NCI-H187 (cell line): ENCODE data around the gene SPATA46.

Experiments used
- DNase-seq, 2 experiments: peaks; one replicate each; lab custom pipeline; 2025; lab: John Stamatoyannopoulos, UW

SPATA46 gene

GRCh38 chr1:162390396-162391185, 13.9 kb upstream of the SPATA46 start:
- no peak for DNase-seq

GRCh38 chr1:162389971-162390370, 13.3 kb upstream of the SPATA46 start:
- DNase-seq: no peak

GRCh38 chr1:162389021-162389818, 12.6 kb upstream of the SPATA46 start:
- no peak for DNase-seq

GRCh38 chr1:162388615-162389014, 12.0 kb upstream of the SPATA46 start:
- no peak for DNase-seq

- no peak for DNase-seq
Measured at GRCh38 chr1:162388083-162388594, 11.5 kb upstream of the SPATA46 start.

GRCh38 chr1:162387226-162388082, 10.8 kb upstream of the SPATA46 start:
- DNase-seq: no peak

GRCh38 chr1:162386292-162387225, 9.9 kb upstream of the SPATA46 start:
- DNase-seq: no peak

GRCh38 chr1:162385702-162386101, 9.0 kb upstream of the SPATA46 start:
- DNase-seq: no peak

GRCh38 chr1:162385280-162385623, 8.6 kb upstream of the SPATA46 start:
- no peak for DNase-seq

- DNase-seq: no peak
Measured at GRCh38 chr1:162384601-162385279, 8.1 kb upstream of the SPATA46 start.

- no peak for DNase-seq
Measured at GRCh38 chr1:162384116-162384515, 7.5 kb upstream of the SPATA46 start.

GRCh38 chr1:162383516-162383915, 6.9 kb upstream of the SPATA46 start:
- DNase-seq: no peak

- no peak for DNase-seq
Measured at GRCh38 chr1:162383091-162383490, 6.4 kb upstream of the SPATA46 start.

GRCh38 chr1:162381941-162382750, 5.5 kb upstream of the SPATA46 start:
- DNase-seq: no peak

GRCh38 chr1:162381383-162381782, 4.7 kb upstream of the SPATA46 start, which contains the start of gene C1orf226:
C1orf226 (plus strand) TSS chr1:162381728; CDS start chr1:162381902, 174 bp downstream.
- DNase-seq: no peak

- DNase-seq: no peak
Measured at GRCh38 chr1:162380061-162380846, 3.6 kb upstream of the SPATA46 start.

GRCh38 chr1:162375463-162375862, 1.2 kb downstream of the SPATA46 start:
- DNase-seq: no peak

- DNase-seq: no peak
Measured at GRCh38 chr1:162374406-162374805, 2.2 kb downstream of the SPATA46 start.
